Measurements from ENCODE around the gene NPFFR1. TPM values are rescaled to one million over a fixed set of nuclear protein-coding genes. Genes with fewer than 3 reads are reported as not detected.

NPFFR1 gene
- total and polyA plus RNA-seq, 10 of the 15 experiments (the other 5 are each of a cell fraction or from before 2014, with no cell fraction given) = 0.03 TPM; not detected in 9

- POLR2A ChIA-PET = interaction anchor here (0.7 to 2.9 kb wide), 6 partner anchors 17 to 200 kb away, joined by 3 to 20 read pairs (median 6); no protein-coding TSS in a partner anchor
- RAD21 ChIA-PET (ENCODE audit: unreplicated experiment) = interaction anchor here (0.9 to 4.1 kb wide), 11 partner anchors 9 to 147 kb away, joined by 3 to 32 read pairs (median 5); partner anchors contain the start of genes NPFFR1 and TYSND1
- Histone ChIP-seq H3K27me3 (replicated peaks in 1 of 2; ENCODE audit: control insufficient read depth in 2 of 2, insufficient read depth in 2 of 2, low read length in 1 of 2) (no peaks in the 10 kb centered on the region), H3K36me3 (ENCODE audit: control insufficient read depth in 2 of 2, insufficient read depth in 2 of 2, low read length in 1 of 2) (no peaks in the 10 kb centered on the region), H3K4me3 (no peak overlapping the region), H4K20me1 (ENCODE audit: control insufficient read depth, insufficient read depth) (no peaks in the 10 kb centered on the region), H3K4me1 (ENCODE audit: control insufficient read depth, insufficient read depth, low read length) (peaks cover 16% of the 10 kb centered on the region), H3K27ac (ENCODE audit: control insufficient read depth, insufficient read depth) (peak overlapping the region; percentile 41), H3K4me2 (ENCODE audit: control insufficient read depth, insufficient read depth) (peak overlapping the region; percentile 53; the same call in 1 of the 2 replicates), H3K9ac (ENCODE audit: control insufficient read depth, insufficient read depth, low read length) (no peak overlapping the region), H3K9me3 (replicated peaks; ENCODE audit: control insufficient read depth, insufficient read depth, low read length) (no peaks in the 10 kb centered on the region), H3K79me2 (ENCODE audit: control insufficient read depth, insufficient read depth, low read length) (no peaks in the 10 kb centered on the region), H2AFZ (ENCODE audit: control insufficient read depth, low read depth, low read length) (peak overlapping the region; percentile 28; the same call in 1 of the 2 replicates)
- DNase-seq (ENCODE audit: low read depth, low spot score) (peak; percentile 71), ATAC-seq (peak; percentile 96), FAIRE-seq (peak; percentile 83)
- in situ Hi-C loops (cut with MboI) (no loop called here), intact Hi-C loops (cut with micrococcal nuclease; ENCODE audit: unreplicated experiment) (no loop called here)
- CTCF ChIA-PET = interaction anchor here (0.7 to 2.6 kb wide), 19 partner anchors 9 to 119 kb away, joined by 3 to 22 read pairs (median 4); no protein-coding TSS in a partner anchor
- SMC1A ChIA-PET (ENCODE audit: uncharacterized antibody, unreplicated experiment) = interaction anchor here (0.7 to 3.5 kb wide), 24 partner anchors 9 to 175 kb away, joined by 3 to 50 read pairs (median 4); partner anchors contain the start of gene NPFFR1
- no TSS peak for BruUV-seq (replicated peaks)
- 34% methylated on average over 7 of the region's 8 CpGs for WGBS (ENCODE audit: insufficient coverage, insufficient replicate concordance, low lambda C conversion rate, missing lambda C conversion rate)
- TF ChIP-seq RAD51 (IDR thresholded peaks at IDR 0.05) (peak; percentile 18; the same call in 1 of the 2 replicates), HDAC6 (IDR thresholded peaks at IDR 0.05; ENCODE audit: unreplicated experiment) (no peak), ZNF217 (IDR thresholded peaks at IDR 0.05) (0 out of 2 replicates have a peak, but pooled peaks have one; percentile 10), CEBPZ (IDR thresholded peaks at IDR 0.05; ENCODE audit: low read depth, low read length) (no peak), RUNX3 (IDR thresholded peaks at IDR 0.05; ENCODE audit: low read length) (peak; percentile 79), FOXK2 (IDR thresholded peaks at IDR 0.05) (no peak), RBBP5 (conservative IDR thresholded peaks at IDR 0.05) (no peak), ZNF384 (IDR thresholded peaks at IDR 0.05; ENCODE audit: borderline replicate concordance, low read depth, low read length) (no peak), E4F1 (IDR thresholded peaks at IDR 0.05; ENCODE audit: borderline replicate concordance, partially characterized antibody) (no peak), GATAD2B (conservative IDR thresholded peaks at IDR 0.05; ENCODE audit: low read depth) (peak; percentile 41), IKZF2 (IDR thresholded peaks at IDR 0.05) (peak; percentile 85 to 88; a peak in 3 of 4 replicates), BACH1 (IDR thresholded peaks at IDR 0.05; ENCODE audit: borderline replicate concordance) (peak; percentile 48; the same call in 1 of the 2 replicates)
- TF ChIP-seq, protein P1, sequence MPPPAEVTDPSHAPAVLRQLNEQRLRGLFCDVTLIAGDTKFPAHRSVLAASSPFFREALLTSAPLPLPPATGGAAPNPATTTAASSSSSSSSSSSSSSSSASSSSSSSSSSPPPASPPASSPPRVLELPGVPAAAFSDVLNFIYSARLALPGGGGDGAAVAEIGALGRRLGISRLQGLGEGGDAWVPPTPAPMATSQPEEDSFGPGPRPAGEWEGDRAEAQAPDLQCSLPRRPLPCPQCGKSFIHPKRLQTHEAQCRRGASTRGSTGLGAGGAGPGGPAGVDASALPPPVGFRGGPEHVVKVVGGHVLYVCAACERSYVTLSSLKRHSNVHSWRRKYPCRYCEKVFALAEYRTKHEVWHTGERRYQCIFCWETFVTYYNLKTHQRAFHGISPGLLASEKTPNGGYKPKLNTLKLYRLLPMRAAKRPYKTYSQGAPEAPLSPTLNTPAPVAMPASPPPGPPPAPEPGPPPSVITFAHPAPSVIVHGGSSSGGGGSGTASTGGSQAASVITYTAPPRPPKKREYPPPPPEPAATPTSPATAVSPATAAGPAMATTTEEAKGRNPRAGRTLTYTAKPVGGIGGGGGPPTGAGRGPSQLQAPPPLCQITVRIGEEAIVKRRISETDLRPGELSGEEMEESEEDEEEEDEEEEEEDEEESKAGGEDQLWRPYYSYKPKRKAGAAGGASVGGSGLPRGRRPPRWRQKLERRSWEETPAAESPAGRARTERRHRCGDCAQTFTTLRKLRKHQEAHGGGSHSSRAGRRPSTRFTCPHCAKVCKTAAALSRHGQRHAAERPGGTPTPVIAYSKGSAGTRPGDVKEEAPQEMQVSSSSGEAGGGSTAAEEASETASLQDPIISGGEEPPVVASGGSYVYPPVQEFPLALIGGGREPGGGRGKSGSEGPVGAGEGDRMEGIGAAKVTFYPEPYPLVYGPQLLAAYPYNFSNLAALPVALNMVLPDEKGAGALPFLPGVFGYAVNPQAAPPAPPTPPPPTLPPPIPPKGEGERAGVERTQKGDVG (CRISPR knock-in tag; IDR thresholded peaks at IDR 0.05) = no peak
Observed at GRCh38 chr10:70293169-70293843, 9.5 kb upstream of the NPFFR1 start.
